ENCODE data around the gene RPS27L.

DNA sequence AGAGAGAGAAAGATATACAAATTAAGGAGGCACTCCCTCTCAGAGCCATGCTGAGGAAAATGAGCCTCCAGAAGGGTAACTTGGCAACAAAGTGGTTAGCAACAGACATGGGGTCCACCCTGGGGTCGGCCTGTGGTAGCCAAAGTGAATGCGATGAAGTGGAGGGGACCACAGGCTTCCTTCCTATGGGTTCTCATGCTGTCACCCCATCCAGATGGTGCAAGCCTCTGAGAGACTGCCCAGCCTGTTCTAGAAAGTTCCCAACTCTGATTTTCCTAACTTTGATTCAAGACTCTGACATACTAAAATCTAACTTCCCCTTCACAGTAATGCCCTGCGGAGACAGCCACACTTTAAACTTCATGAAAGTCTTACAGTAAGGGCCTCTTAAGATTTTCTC is 53.9 kb downstream of the RPS27L start:
- TF ChIP-seq, protein P1, sequence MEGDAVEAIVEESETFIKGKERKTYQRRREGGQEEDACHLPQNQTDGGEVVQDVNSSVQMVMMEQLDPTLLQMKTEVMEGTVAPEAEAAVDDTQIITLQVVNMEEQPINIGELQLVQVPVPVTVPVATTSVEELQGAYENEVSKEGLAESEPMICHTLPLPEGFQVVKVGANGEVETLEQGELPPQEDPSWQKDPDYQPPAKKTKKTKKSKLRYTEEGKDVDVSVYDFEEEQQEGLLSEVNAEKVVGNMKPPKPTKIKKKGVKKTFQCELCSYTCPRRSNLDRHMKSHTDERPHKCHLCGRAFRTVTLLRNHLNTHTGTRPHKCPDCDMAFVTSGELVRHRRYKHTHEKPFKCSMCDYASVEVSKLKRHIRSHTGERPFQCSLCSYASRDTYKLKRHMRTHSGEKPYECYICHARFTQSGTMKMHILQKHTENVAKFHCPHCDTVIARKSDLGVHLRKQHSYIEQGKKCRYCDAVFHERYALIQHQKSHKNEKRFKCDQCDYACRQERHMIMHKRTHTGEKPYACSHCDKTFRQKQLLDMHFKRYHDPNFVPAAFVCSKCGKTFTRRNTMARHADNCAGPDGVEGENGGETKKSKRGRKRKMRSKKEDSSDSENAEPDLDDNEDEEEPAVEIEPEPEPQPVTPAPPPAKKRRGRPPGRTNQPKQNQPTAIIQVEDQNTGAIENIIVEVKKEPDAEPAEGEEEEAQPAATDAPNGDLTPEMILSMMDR (conservative IDR thresholded peaks at IDR 0.05; ENCODE audit: low read length) = no peak
- TF ChIP-seq EZH2phosphoT487 (IDR thresholded peaks at IDR 0.05; ENCODE audit: borderline replicate concordance, low read depth, low read length) = no peak
